ENCODE results near the gene CDH11.

CDH11 gene

GRCh38 chr16:65005696-65006095 lies 116.2 kb downstream of the CDH11 start:
- Histone ChIP-seq H3K36me3 (ENCODE audit: insufficient read depth, low read length) (no peaks in the 10 kb centered on the region), H3F3A (ENCODE audit: insufficient read depth, low read length) (no peaks in the 10 kb centered on the region), H3K4me1 (ENCODE audit: insufficient read depth, low read length, severe bottlenecking) (no peaks in the 10 kb centered on the region)

DNA sequence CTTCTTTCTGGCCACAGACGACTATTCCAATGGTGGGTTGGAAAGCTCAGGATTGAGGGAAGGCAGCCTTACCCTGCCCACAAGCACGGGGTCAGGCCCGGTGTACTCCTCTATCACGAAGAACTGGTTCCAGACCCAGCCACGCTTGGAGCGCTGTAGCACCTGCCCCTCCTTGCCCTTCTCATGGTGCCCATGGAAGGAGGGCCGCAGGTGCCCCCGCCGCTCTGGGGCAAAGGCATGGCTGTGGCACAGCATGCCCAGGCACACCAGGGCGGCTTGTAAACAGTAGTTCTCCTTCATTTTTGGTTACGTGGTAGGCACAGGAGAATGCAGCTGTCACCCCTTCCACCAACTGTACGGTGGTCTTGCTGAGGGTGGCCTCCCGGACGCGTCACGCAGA lies 117.3 kb downstream of the CDH11 start:
- Histone ChIP-seq H4K20me1 (ENCODE audit: insufficient read depth, low read length) (no peaks in the 10 kb centered on the region), H3K27me3 (ENCODE audit: insufficient read depth, low read length) (no peaks in the 10 kb centered on the region), H3K4me3 (ENCODE audit: low read depth, low read length, poor library complexity, severe bottlenecking) (no peak overlapping the region), H3K4me2 (ENCODE audit: low read length) (no peak overlapping the region), H3K9me3 (ENCODE audit: low read length) (no peaks in the 10 kb centered on the region), H2AFZ (ENCODE audit: low read length) (no peak overlapping the region), H3F3A (ENCODE audit: insufficient read depth, low read length) (no peaks in the 10 kb centered on the region), H3K9ac (ENCODE audit: low read length) (no peak overlapping the region), H3K27ac (ENCODE audit: low read depth, low read length, poor library complexity, severe bottlenecking) (no peak overlapping the region), H3K4me1 (ENCODE audit: insufficient read depth, low read length, severe bottlenecking) (no peaks in the 10 kb centered on the region), H3K9me2 (ENCODE audit: low read depth, low read length) (no peaks in the 10 kb centered on the region), H3K36me3 (ENCODE audit: insufficient read depth, low read length) (no peaks in the 10 kb centered on the region), H3K79me2 (ENCODE audit: insufficient read depth, low read length) (no peaks in the 10 kb centered on the region)
- TF ChIP-seq, protein P1, sequence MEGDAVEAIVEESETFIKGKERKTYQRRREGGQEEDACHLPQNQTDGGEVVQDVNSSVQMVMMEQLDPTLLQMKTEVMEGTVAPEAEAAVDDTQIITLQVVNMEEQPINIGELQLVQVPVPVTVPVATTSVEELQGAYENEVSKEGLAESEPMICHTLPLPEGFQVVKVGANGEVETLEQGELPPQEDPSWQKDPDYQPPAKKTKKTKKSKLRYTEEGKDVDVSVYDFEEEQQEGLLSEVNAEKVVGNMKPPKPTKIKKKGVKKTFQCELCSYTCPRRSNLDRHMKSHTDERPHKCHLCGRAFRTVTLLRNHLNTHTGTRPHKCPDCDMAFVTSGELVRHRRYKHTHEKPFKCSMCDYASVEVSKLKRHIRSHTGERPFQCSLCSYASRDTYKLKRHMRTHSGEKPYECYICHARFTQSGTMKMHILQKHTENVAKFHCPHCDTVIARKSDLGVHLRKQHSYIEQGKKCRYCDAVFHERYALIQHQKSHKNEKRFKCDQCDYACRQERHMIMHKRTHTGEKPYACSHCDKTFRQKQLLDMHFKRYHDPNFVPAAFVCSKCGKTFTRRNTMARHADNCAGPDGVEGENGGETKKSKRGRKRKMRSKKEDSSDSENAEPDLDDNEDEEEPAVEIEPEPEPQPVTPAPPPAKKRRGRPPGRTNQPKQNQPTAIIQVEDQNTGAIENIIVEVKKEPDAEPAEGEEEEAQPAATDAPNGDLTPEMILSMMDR (IDR thresholded peaks at IDR 0.05; ENCODE audit: low read length): no peak
- TF ChIP-seq EZH2 (IDR thresholded peaks at IDR 0.05; ENCODE audit: borderline replicate concordance, low read length): no peak

More at GRCh38 chr16:65005696-65006095, 116.2 kb downstream of the CDH11 start:
- H3K79me2 ChIP-seq (ENCODE audit: insufficient read depth, low read length): no peaks in the 10 kb centered on the region
- no peak overlapping the region for H3K27ac ChIP-seq (ENCODE audit: low read depth, low read length, poor library complexity, severe bottlenecking)
- no peak overlapping the region for H2AFZ ChIP-seq (ENCODE audit: low read length)
- no peak overlapping the region for H3K4me2 ChIP-seq (ENCODE audit: low read length)
- H3K9me3 ChIP-seq (ENCODE audit: low read length): no peaks in the 10 kb centered on the region
- no peaks in the 10 kb centered on the region for H4K20me1 ChIP-seq (ENCODE audit: insufficient read depth, low read length)
- no peaks in the 10 kb centered on the region for H3K9me2 ChIP-seq (ENCODE audit: low read depth, low read length)
- no peak overlapping the region for H3K4me3 ChIP-seq (ENCODE audit: low read depth, low read length, poor library complexity, severe bottlenecking)
- H3K27me3 ChIP-seq (ENCODE audit: insufficient read depth, low read length): no peaks in the 10 kb centered on the region
- TF ChIP-seq, protein P1 (IDR thresholded peaks at IDR 0.05; ENCODE audit: low read length): no peak
- no peak for TF ChIP-seq EZH2 (IDR thresholded peaks at IDR 0.05; ENCODE audit: borderline replicate concordance, low read length)
- H3K9ac ChIP-seq (ENCODE audit: low read length): no peak overlapping the region

- Histone ChIP-seq H3K36me3 (ENCODE audit: insufficient read depth, low read length) (no peaks in the 10 kb centered on the region), H3K79me2 (ENCODE audit: insufficient read depth, low read length) (no peaks in the 10 kb centered on the region), H3K4me1 (ENCODE audit: insufficient read depth, low read length, severe bottlenecking) (no peaks in the 10 kb centered on the region), H3F3A (ENCODE audit: insufficient read depth, low read length) (no peaks in the 10 kb centered on the region), H2AFZ (ENCODE audit: low read length) (no peak overlapping the region), H3K4me2 (ENCODE audit: low read length) (no peak overlapping the region), H3K4me3 (ENCODE audit: low read depth, low read length, poor library complexity, severe bottlenecking) (no peak overlapping the region), H3K9me2 (ENCODE audit: low read depth, low read length) (no peaks in the 10 kb centered on the region), H3K27ac (ENCODE audit: low read depth, low read length, poor library complexity, severe bottlenecking) (no peak overlapping the region), H3K9ac (ENCODE audit: low read length) (no peak overlapping the region), H4K20me1 (ENCODE audit: insufficient read depth, low read length) (no peaks in the 10 kb centered on the region), H3K27me3 (ENCODE audit: insufficient read depth, low read length) (no peaks in the 10 kb centered on the region), H3K9me3 (ENCODE audit: low read length) (no peaks in the 10 kb centered on the region)
- TF ChIP-seq EZH2 (IDR thresholded peaks at IDR 0.05; ENCODE audit: borderline replicate concordance, low read length): no peak
- TF ChIP-seq, protein P1 (IDR thresholded peaks at IDR 0.05; ENCODE audit: low read length): no peak
Measured at GRCh38 chr16:65003621-65004020, 118.2 kb downstream of the CDH11 start.
